AG04449 (cell line): ENCODE results near the gene ADORA2A.

Experiments used
- CTCF ChIA-PET: fragments of 350-600 bp; formaldehyde crosslinking; extraction: SDS; loops from one replicate; lab custom pipeline; 2021; ENCODE audit warnings: antibody characterized with exemption; lab: Yijun Ruan, JAX
- POLR2A ChIA-PET: fragments of 400-600, 350-600 bp; formaldehyde crosslinking; extraction: SDS; loops from one replicate; lab custom pipeline; 2020; ENCODE audit warnings: antibody characterized with exemption, inconsistent platforms; lab: Yijun Ruan, JAX
- DNase-seq: peaks from one replicate; pipeline ENCODE4 v3.0.0-alpha.2; 2010; ENCODE audit warnings: low read depth, low spot score
- H3K4me3 ChIP-seq: 2 replicates; pipeline ENCODE4 v1.5.1; 2011; ENCODE audit warnings: low read depth, mild to moderate bottlenecking, control low read depth, low read length
- CTCF ChIP-seq: IDR thresholded peaks from one replicate; pipeline ENCODE4 v1.5.1; 2011; ENCODE audit warnings: mild to moderate bottlenecking, moderate library complexity, low read length, control low read depth, inconsistent platforms; ENCODE audit not compliant: insufficient read depth; ENCODE audit errors: missing control alignments

Gene ADORA2A

GRCh38 chr22:24424901-24425775 lies 2.3 kb upstream of the ADORA2A start:
- no peak for TF ChIP-seq CTCF
- ChIA-PET CTCF (interaction anchor here (0.6 to 6.4 kb wide), 23 partner anchors 8 to 103 kb away, joined by 3 to 63 read pairs (median 5); no protein-coding TSS in a partner anchor), POLR2A (no interaction called here)
- H3K4me3 ChIP-seq = no peak overlapping the region
- no peak for DNase-seq

- POLR2A ChIA-PET = no interaction called here
- no peak overlapping the region for H3K4me3 ChIP-seq
- no peak for DNase-seq
- TF ChIP-seq CTCF = no peak
- CTCF ChIA-PET = interaction anchor here (1.3 to 6.4 kb wide), 5 partner anchors 8 to 102 kb away, joined by 3 to 63 read pairs (median 23); no protein-coding TSS in a partner anchor
These were observed 963 bp upstream of the ADORA2A start for GRCh38 chr22:24426436-24426835.

- TF ChIP-seq CTCF = no peak
- CTCF ChIA-PET = interaction anchor here (1.3 to 6.4 kb wide), 6 partner anchors 7 to 101 kb away, joined by 3 to 63 read pairs (median 14); no protein-coding TSS in a partner anchor
- DNase-seq = no peak
- POLR2A ChIA-PET = no interaction called here
- H3K4me3 ChIP-seq = no peak overlapping the region
These were observed 424 bp upstream of the ADORA2A start for GRCh38 chr22:24426851-24427499.

- POLR2A ChIA-PET = no interaction called here
These were observed 1.5 kb downstream of the ADORA2A start for GRCh38 chr22:24428751-24429410.

More at GRCh38 chr22:24428751-24429410, 1.5 kb downstream of the ADORA2A start:
- no peak for TF ChIP-seq CTCF
- CTCF ChIA-PET = interaction anchor here (1.0 to 3.4 kb wide), 7 partner anchors 12 to 98 kb away, joined by 3 to 23 read pairs (median 5); no protein-coding TSS in a partner anchor
- no peak for DNase-seq
- H3K4me3 ChIP-seq = no peak overlapping the region
